Measurements from ENCODE around the gene LGALS9. TPM values are rescaled to one million over a fixed set of nuclear protein-coding genes. Genes with fewer than 3 reads are reported as not detected.

LGALS9 gene
- total RNA-seq, 1 donor from 2014 or later: 9.4 TPM

- Histone ChIP-seq H3K9me3 (ENCODE audit: insufficient read depth, low read depth, low read length) (no peaks in the 10 kb centered on the region), H2AFZ (ENCODE audit: low read depth, low read length) (no peak overlapping the region), H3K4me2 (ENCODE audit: low read length) (no peak overlapping the region), H3K27me3 (ENCODE audit: insufficient read depth, low read length) (no peaks in the 10 kb centered on the region), H3K4me1 (ENCODE audit: insufficient read depth, low read length) (no peaks in the 10 kb centered on the region), H4K20me1 (ENCODE audit: insufficient read depth, low read length) (no peaks in the 10 kb centered on the region), H3K36me3 (ENCODE audit: insufficient read depth, low read length) (no peaks in the 10 kb centered on the region), H3K79me2 (ENCODE audit: insufficient read depth, low read length) (no peaks in the 10 kb centered on the region), H3K27ac (ENCODE audit: low read depth, low read length) (no peak overlapping the region), H3K9ac (ENCODE audit: low read length) (no peak overlapping the region), H3K4me3 (ENCODE audit: insufficient read depth, low read depth, low read length) (no peak overlapping the region)
- peaks cover 47% of the 10 kb centered on the region for H3K27me3 Mint-ChIP-seq (ENCODE audit: low read depth, unreplicated experiment)
- FAIRE-seq: no peak
- no peak overlapping the region for H3K27ac Mint-ChIP-seq (ENCODE audit: unreplicated experiment)
- DNase-seq (ENCODE audit: low read depth): no peak
- H3K4me1 Mint-ChIP-seq (ENCODE audit: low read depth, unreplicated experiment): no peaks in the 10 kb centered on the region
- no peak overlapping the region for H3K4me3 Mint-ChIP-seq (ENCODE audit: unreplicated experiment)
- H3K9me3 Mint-ChIP-seq (ENCODE audit: unreplicated experiment): no peaks in the 10 kb centered on the region
- TF ChIP-seq, protein P1, sequence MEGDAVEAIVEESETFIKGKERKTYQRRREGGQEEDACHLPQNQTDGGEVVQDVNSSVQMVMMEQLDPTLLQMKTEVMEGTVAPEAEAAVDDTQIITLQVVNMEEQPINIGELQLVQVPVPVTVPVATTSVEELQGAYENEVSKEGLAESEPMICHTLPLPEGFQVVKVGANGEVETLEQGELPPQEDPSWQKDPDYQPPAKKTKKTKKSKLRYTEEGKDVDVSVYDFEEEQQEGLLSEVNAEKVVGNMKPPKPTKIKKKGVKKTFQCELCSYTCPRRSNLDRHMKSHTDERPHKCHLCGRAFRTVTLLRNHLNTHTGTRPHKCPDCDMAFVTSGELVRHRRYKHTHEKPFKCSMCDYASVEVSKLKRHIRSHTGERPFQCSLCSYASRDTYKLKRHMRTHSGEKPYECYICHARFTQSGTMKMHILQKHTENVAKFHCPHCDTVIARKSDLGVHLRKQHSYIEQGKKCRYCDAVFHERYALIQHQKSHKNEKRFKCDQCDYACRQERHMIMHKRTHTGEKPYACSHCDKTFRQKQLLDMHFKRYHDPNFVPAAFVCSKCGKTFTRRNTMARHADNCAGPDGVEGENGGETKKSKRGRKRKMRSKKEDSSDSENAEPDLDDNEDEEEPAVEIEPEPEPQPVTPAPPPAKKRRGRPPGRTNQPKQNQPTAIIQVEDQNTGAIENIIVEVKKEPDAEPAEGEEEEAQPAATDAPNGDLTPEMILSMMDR (IDR thresholded peaks at IDR 0.05; ENCODE audit: insufficient read depth, low read depth, low read length): no peak
- no peak for TF ChIP-seq EZH2 (IDR thresholded peaks at IDR 0.05; ENCODE audit: insufficient read depth, low read length)
- peaks cover 2% of the 10 kb centered on the region for H3K36me3 Mint-ChIP-seq (ENCODE audit: low read depth, unreplicated experiment)
Measured at GRCh38 chr17:27666831-27667560, 36.0 kb downstream of the LGALS9 start.

DNA sequence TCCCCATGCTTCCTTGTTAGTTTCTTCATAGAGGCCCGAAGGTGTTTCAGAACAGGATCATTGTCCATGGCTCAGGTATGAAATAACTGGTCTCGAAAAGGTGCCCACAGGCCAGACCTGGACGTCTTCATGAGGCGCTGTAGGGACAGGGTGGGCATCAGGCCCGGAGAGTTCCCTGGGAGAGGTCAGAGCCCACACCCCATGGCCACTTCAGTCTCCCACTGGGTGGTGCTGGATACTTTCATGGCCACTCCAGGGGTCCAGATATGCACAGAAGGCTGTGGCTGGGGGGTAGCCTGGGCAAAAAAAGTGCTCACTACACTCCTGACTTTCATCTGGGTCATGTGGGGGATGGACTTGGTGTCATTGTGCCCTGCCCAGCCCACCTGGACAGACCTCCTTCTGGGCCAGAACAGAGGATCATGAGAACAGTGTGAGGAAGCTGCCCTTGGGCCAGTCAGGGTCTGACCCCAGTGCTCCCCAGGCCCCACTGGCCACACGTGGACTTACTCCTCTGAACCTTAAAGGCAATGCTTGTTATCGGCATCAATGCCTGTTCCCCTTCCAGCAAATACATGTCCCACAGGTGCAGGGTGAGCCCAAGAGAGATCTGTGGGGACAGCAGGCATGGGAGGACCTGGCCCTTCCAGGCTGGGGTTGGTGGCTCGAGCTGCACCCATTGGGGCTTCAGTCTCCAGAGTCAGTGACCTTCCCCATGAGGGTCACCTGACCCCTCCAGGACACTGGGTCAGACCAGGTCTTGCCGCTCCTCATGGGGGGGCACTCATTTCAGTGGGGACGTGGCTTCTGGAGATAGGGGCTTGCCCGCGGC lies 36.9 kb downstream of the LGALS9 start:
- no peaks in the 10 kb centered on the region for H3K9me3 Mint-ChIP-seq (ENCODE audit: unreplicated experiment)
- TF ChIP-seq, protein P1 (IDR thresholded peaks at IDR 0.05; ENCODE audit: insufficient read depth, low read depth, low read length): no peak
- no peak for TF ChIP-seq EZH2 (IDR thresholded peaks at IDR 0.05; ENCODE audit: insufficient read depth, low read length)
- Histone ChIP-seq H3K27ac (ENCODE audit: low read depth, low read length) (no peak overlapping the region), H2AFZ (ENCODE audit: low read depth, low read length) (no peak overlapping the region), H3K27me3 (ENCODE audit: insufficient read depth, low read length) (no peaks in the 10 kb centered on the region), H3K4me3 (ENCODE audit: insufficient read depth, low read depth, low read length) (no peak overlapping the region), H3K4me2 (ENCODE audit: low read length) (no peak overlapping the region), H4K20me1 (ENCODE audit: insufficient read depth, low read length) (no peaks in the 10 kb centered on the region), H3K79me2 (ENCODE audit: insufficient read depth, low read length) (no peaks in the 10 kb centered on the region), H3K9me3 (ENCODE audit: insufficient read depth, low read depth, low read length) (no peaks in the 10 kb centered on the region), H3K4me1 (ENCODE audit: insufficient read depth, low read length) (no peaks in the 10 kb centered on the region), H3K36me3 (ENCODE audit: insufficient read depth, low read length) (no peaks in the 10 kb centered on the region), H3K9ac (ENCODE audit: low read length) (no peak overlapping the region)
- no peak overlapping the region for H3K4me3 Mint-ChIP-seq (ENCODE audit: unreplicated experiment)
- H3K4me1 Mint-ChIP-seq (ENCODE audit: low read depth, unreplicated experiment): no peaks in the 10 kb centered on the region
- H3K27ac Mint-ChIP-seq (ENCODE audit: unreplicated experiment): no peak overlapping the region
- H3K36me3 Mint-ChIP-seq (ENCODE audit: low read depth, unreplicated experiment): peaks cover 2% of the 10 kb centered on the region
- FAIRE-seq (no peak), DNase-seq (ENCODE audit: low read depth) (no peak)
- H3K27me3 Mint-ChIP-seq (ENCODE audit: low read depth, unreplicated experiment): peaks cover 42% of the 10 kb centered on the region
